ENCODE results near the gene NMB.
"Not testable (repeated sequence)": the region's sequence is repeated elsewhere in the genome, so short reads cannot be mapped to it uniquely, and the experiment has no call there.

NMB gene

GRCh38 chr15:84654689-84655453 lies 3.1 kb downstream of the NMB start:
- DNase-seq, result peak; percentile 81

- peak; percentile 99 for DNase-seq
Observed at GRCh38 chr15:84653910-84654688, 3.9 kb downstream of the NMB start, which contains the start of gene WDR73. WDR73 (minus strand) TSS chr15:84654283; CDS start chr15:84654274, 9 bp downstream.

- DNase-seq, result no peak
Observed at GRCh38 chr15:84653584-84653909, 4.5 kb downstream of the NMB start.

- no peak for DNase-seq
Observed at GRCh38 chr15:84649706-84650105, 8.3 kb downstream of the NMB start.

GRCh38 chr15:84648539-84648938 lies 9.5 kb downstream of the NMB start:
- no peak for DNase-seq

GRCh38 chr15:84647726-84648125 lies 10.3 kb downstream of the NMB start:
- no peak for DNase-seq

GRCh38 chr15:84645997-84646396 lies 12.0 kb downstream of the NMB start:
- no peak for DNase-seq

GRCh38 chr15:84645496-84645895 lies 12.5 kb downstream of the NMB start:
- no peak for DNase-seq

- DNase-seq, result no peak
Observed at GRCh38 chr15:84643838-84644237, 14.2 kb downstream of the NMB start.

GRCh38 chr15:84642640-84643039 lies 15.4 kb downstream of the NMB start:
- DNase-seq, result not testable (repeated sequence)

GRCh38 chr15:84641871-84642270 lies 16.1 kb downstream of the NMB start:
- DNase-seq, result not testable (repeated sequence)

GRCh38 chr15:84638103-84638502 lies 19.9 kb downstream of the NMB start:
- no peak for DNase-seq

- DNase-seq, result no peak
Observed at GRCh38 chr15:84634228-84634837, 23.7 kb downstream of the NMB start.

GRCh38 chr15:84633311-84634227 lies 24.4 kb downstream of the NMB start:
- DNase-seq, result peak; percentile 87

GRCh38 chr15:84631706-84632272 lies 26.2 kb downstream of the NMB start:
- DNase-seq, result no peak

GRCh38 chr15:84629033-84629432 lies 29.0 kb downstream of the NMB start:
- DNase-seq, result no peak

- no peak for DNase-seq
Observed at GRCh38 chr15:84625123-84625522, 32.9 kb downstream of the NMB start.

- DNase-seq, result no peak
Observed at GRCh38 chr15:84624359-84624758, 33.6 kb downstream of the NMB start.

- no peak for DNase-seq
Observed at GRCh38 chr15:84621358-84621979, 36.5 kb downstream of the NMB start.

- no peak for DNase-seq
Observed at GRCh38 chr15:84620626-84621025, 37.4 kb downstream of the NMB start.

- no peak for DNase-seq
Observed at GRCh38 chr15:84616235-84616634, 41.8 kb downstream of the NMB start.

GRCh38 chr15:84611631-84612030 lies 46.4 kb downstream of the NMB start:
- no peak for DNase-seq

Measured in right hindlimb (tissue), 1 donor.